Measurements from ENCODE around the gene SLC31A1. TPM values are rescaled to one million over a fixed set of nuclear protein-coding genes. Genes with fewer than 3 reads are reported as not detected.

SLC31A1 gene
- polyA plus RNA-seq, 1 experiment = 38.4 TPM

DNA sequence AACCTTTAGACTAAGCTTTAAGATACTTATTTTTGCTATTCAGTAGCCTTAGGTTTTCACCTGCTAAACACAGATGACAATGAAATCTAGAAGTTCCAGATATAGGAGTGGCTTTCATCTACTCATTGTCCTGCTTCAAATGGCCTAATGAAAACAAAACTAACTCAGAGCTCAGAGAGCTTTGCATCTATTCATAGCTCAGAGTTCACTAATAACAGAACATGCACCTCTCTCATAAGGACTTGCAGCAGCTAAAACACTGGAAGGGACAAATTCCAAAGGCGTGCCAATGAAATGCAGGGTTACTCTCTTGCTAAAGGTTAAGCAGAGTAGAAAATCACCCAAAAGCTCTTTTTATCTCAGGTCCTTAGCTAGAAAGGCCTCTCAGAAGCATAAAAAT lies 41.5 kb upstream of the SLC31A1 start:
- H3K9me3 ChIP-seq (ENCODE audit: control insufficient read depth, insufficient read depth, low read length) = no peaks in the 10 kb centered on the region
- DNase-seq (ENCODE audit: low read depth, low spot score) = no peak
- H3K27ac ChIP-seq (ENCODE audit: low read depth, low read length) = no peak overlapping the region
- H3K27me3 ChIP-seq (ENCODE audit: control insufficient read depth, insufficient read depth, low read length) = no peaks in the 10 kb centered on the region
- CTCF ChIA-PET = interaction anchor here (1.3 to 2.0 kb wide), 2 partner anchors 29 to 95 kb away, joined by 3 to 8 read pairs; partner anchors contain the start of gene SLC31A2
- H3K4me3 ChIP-seq (ENCODE audit: low read depth, low read length) = no peak overlapping the region
- POLR2A ChIA-PET = no interaction called here
- TF ChIP-seq, protein P1, sequence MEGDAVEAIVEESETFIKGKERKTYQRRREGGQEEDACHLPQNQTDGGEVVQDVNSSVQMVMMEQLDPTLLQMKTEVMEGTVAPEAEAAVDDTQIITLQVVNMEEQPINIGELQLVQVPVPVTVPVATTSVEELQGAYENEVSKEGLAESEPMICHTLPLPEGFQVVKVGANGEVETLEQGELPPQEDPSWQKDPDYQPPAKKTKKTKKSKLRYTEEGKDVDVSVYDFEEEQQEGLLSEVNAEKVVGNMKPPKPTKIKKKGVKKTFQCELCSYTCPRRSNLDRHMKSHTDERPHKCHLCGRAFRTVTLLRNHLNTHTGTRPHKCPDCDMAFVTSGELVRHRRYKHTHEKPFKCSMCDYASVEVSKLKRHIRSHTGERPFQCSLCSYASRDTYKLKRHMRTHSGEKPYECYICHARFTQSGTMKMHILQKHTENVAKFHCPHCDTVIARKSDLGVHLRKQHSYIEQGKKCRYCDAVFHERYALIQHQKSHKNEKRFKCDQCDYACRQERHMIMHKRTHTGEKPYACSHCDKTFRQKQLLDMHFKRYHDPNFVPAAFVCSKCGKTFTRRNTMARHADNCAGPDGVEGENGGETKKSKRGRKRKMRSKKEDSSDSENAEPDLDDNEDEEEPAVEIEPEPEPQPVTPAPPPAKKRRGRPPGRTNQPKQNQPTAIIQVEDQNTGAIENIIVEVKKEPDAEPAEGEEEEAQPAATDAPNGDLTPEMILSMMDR (IDR thresholded peaks at IDR 0.05; ENCODE audit: low read depth, low read length) = no peak

DNA sequence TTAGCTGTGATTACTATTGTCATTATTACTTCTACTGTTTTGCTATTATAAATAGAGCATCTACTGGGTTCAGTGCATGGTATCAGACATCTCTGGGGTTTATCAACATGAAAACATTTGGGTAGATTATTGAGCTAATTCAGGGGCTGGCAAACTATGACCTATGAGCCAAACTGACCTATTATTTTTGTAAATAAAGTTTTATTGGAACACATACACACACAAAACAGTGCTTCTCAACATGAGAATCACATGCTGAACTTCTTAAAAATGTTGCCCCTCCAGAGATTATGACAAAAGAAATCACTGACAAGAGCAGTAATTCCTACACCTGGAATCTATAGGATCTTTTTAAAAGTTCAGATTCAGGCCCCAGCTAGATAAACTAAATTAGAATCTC lies 40.2 kb upstream of the SLC31A1 start:
- Histone ChIP-seq H3K27ac (ENCODE audit: low read depth, low read length) (no peak overlapping the region), H3K27me3 (ENCODE audit: control insufficient read depth, insufficient read depth, low read length) (no peaks in the 10 kb centered on the region), H3K9me3 (ENCODE audit: control insufficient read depth, insufficient read depth, low read length) (no peaks in the 10 kb centered on the region), H3K4me3 (ENCODE audit: low read depth, low read length) (no peak overlapping the region)
- POLR2A ChIA-PET = no interaction called here
- CTCF ChIA-PET = no interaction called here
- TF ChIP-seq, protein P1 (IDR thresholded peaks at IDR 0.05; ENCODE audit: low read depth, low read length) = no peak
- no peak for DNase-seq (ENCODE audit: low read depth, low spot score)

DNA sequence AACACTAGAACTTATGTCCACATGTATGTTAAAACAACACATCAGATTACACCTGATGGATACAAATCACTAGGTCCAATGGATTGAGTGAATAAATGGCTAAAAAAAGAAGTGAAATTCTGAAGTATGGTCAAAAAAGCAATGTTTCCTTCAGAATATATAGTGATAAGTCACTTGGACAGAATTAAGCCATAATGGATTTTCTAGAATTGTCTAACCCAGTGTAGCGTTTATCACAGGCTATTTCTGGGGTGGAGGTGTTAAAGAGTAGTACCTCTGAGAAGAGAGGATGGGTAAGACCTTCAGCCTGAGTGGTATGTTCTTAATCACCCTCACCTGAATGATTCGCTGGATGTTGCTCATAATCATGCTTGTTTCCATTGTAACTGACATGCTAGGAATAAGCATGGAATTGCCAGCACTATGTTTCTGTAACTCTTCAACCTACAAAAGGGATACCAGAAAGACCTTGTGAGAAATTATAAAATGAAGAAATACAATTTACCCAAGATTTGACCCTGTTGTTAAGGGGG lies 37.3 kb upstream of the SLC31A1 start:
- no peak for DNase-seq (ENCODE audit: low read depth, low spot score)
- TF ChIP-seq, protein P1 (IDR thresholded peaks at IDR 0.05; ENCODE audit: low read depth, low read length) = no peak
- ChIA-PET POLR2A (no interaction called here), CTCF (no interaction called here)
- no peak overlapping the region for H3K4me3 ChIP-seq (ENCODE audit: low read depth, low read length)
- no peak overlapping the region for H3K27ac ChIP-seq (ENCODE audit: low read depth, low read length)
- no peaks in the 10 kb centered on the region for H3K9me3 ChIP-seq (ENCODE audit: control insufficient read depth, insufficient read depth, low read length)
- H3K27me3 ChIP-seq (ENCODE audit: control insufficient read depth, insufficient read depth, low read length) = no peaks in the 10 kb centered on the region

DNA sequence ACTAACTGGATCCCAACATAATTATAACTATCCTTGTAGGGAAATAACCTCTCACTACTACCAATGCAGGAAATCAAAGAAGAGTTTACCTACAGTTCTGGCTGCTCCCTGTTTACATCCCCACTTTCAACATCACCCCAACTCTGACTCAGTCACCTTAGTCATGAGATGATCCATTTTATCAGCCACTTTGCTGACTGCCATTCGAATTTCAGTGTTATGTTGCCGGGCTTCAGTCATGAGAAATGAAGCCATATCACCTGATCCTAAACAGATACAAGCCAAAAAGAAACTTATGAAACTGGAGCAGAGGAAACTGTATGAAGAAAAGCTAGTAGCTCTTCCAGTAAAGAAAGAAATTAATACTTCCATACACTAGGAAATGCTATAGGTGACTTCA lies 36.8 kb upstream of the SLC31A1 start:
- CTCF ChIA-PET = no interaction called here
- DNase-seq (ENCODE audit: low read depth, low spot score) = no peak
- Histone ChIP-seq H3K4me3 (ENCODE audit: low read depth, low read length) (no peak overlapping the region), H3K27me3 (ENCODE audit: control insufficient read depth, insufficient read depth, low read length) (no peaks in the 10 kb centered on the region), H3K27ac (ENCODE audit: low read depth, low read length) (no peak overlapping the region), H3K9me3 (ENCODE audit: control insufficient read depth, insufficient read depth, low read length) (no peaks in the 10 kb centered on the region)
- POLR2A ChIA-PET = no interaction called here
- TF ChIP-seq, protein P1 (IDR thresholded peaks at IDR 0.05; ENCODE audit: low read depth, low read length) = no peak

DNA sequence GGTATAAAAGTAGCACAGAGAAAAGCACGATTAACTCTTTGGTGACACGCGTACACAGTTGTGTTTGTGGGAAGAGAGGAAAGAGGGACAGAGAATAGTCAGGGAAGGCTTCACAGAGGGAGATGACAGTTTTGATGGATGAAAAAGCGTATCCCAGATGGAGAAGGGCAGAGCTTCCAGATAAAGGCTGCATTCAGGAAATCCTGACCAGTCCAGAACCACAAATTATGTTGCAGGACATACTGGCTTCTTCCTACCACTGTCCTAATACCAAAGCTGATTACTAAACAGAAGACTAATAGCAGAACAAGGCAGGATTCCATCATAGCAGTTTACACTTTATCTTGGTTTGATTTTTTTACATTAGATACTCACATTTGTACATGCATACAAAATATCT lies 36.1 kb upstream of the SLC31A1 start:
- H3K27me3 ChIP-seq (ENCODE audit: control insufficient read depth, insufficient read depth, low read length) = no peaks in the 10 kb centered on the region
- no peak overlapping the region for H3K4me3 ChIP-seq (ENCODE audit: low read depth, low read length)
- CTCF ChIA-PET = no interaction called here
- no peaks in the 10 kb centered on the region for H3K9me3 ChIP-seq (ENCODE audit: control insufficient read depth, insufficient read depth, low read length)
- POLR2A ChIA-PET = no interaction called here
- no peak for DNase-seq (ENCODE audit: low read depth, low spot score)
- TF ChIP-seq, protein P1 (IDR thresholded peaks at IDR 0.05; ENCODE audit: low read depth, low read length) = no peak
- H3K27ac ChIP-seq (ENCODE audit: low read depth, low read length) = no peak overlapping the region
